Adrenal gland (tissue), 12 donors: Measurements from ENCODE around the gene PRDM16. TPM values are rescaled to one million over a fixed set of nuclear protein-coding genes. Genes with fewer than 3 reads are reported as not detected.

Source experiments
- DNase-seq, 7 donors: peaks; one replicate each; pipeline ENCODE4 v3.0.0-alpha.2; 2019 to 2020
- H3K27ac ChIP-seq, 5 donors: fragments of 200-600 bp; sonication (generic) in 4 of 5; 1 replicate in 3 of 5; 2 replicates in 2 of 5; pipeline versions ENCODE4 v1.5.1 to v1.8.0; 2016 to 2020; ENCODE audit warnings: mild to moderate bottlenecking in 1 of 5
- H3K27me3 ChIP-seq: fragments of 200-600 bp; 2 replicates; pipeline ENCODE4 v1.8.0; 2021
- H3K36me3 ChIP-seq, 2 donors: fragments of 200-600 bp; replicated peaks in 1 of 2; 1 replicate in 1 of 2; 2 replicates in 1 of 2; pipeline versions ENCODE4 v1.5.1 to v1.8.0; 2018 to 2022
- H3K4me1 ChIP-seq, 2 donors: fragments of 200-600 bp; replicated peaks in 1 of 2; 1 replicate in 1 of 2; 2 replicates in 1 of 2; pipeline versions ENCODE4 v1.5.1 to v1.8.0; 2018 to 2021
- H3K4me3 ChIP-seq, 4 donors: fragments of 200-600 bp; sonication (generic) in 3 of 4; one replicate each; pipeline ENCODE4 v1.5.1; 2016 to 2018
- H3K9me3 ChIP-seq, 3 donors: fragments of 200-600 bp; sonication (generic) in 1 of 3; replicated peaks in 1 of 3; 1 replicate in 2 of 3; 2 replicates in 1 of 3; pipeline versions ENCODE4 v1.5.1 to v1.8.0; 2016 to 2021
- POLR2A ChIP-seq, 2 donors: fragments of 450-650 bp; IDR thresholded peaks; one replicate each; pipeline ENCODE4 v1.6.1; 2017; ENCODE audit warnings: antibody characterized with exemption in 2 of 2, mild to moderate bottlenecking in 2 of 2, moderate library complexity in 1 of 2
- WGBS, 4 donors: extraction: QIAGEN DNeasy Blood & Tissue Kit in 2 of 4; methylation state at CpG; one replicate each; pipeline versions ENCODE4 v1.1.5 to v1.1.7; 2013 to 2017; 5-methylcytosine and 5-hydroxymethylcytosine counted together
- intact Hi-C, 2 donors: fragments of 100-400 bp; cut with DNase I; formaldehyde crosslinking; loops; one replicate each; pipeline versions ENCODE4 v1.14.1 to v1.15.0; 2022 to 2023
- polyA plus RNA-seq, 3 donors: library from polyadenylated mRNA; stranded (reverse); fragments of 200-250 nt in 2 of 3; fragments of 350-450 nt in 1 of 3; fragmentation: Illumina TruSeq in 1 of 3; extraction: RNeasy Lipid Tissue Mini Kit (QIAGEN cat#74804) in 1 of 3; gene quantifications; one replicate each; pipeline ENCODE4 v1.2.3, GENCODE V29; 2013 to 2014
- total RNA-seq, 9 donors: library from RNA; depleted of rRNA in 4 of 9; stranded (reverse); fragments of >200 nt in 4 of 9; fragments of 120-200 nt in 1 of 9; fragmentation: NEBNext Ultra II Directional in 1 of 9; extraction: Animal tissue kit (Norgen Biotek cat#: 25700) in 1 of 9; gene quantifications; one replicate each; pipeline versions ENCODE4 v1.1.0 to v1.2.4, GENCODE V29; 2013 to 2023
- TF ChIP-seq, protein P1 (sequence below), 6 experiments: fragments of 450-650 bp in 4 of 6; fragments of 200-600 bp in 2 of 6; sonication (generic) in 1 of 6; IDR thresholded peaks; 1 replicate in 5 of 6; 2 replicates in 1 of 6; pipeline versions ENCODE4 v1.5.1 to v1.8.0; 2016 to 2021; ENCODE audit warnings: antibody characterized with exemption in 6 of 6, mild to moderate bottlenecking in 2 of 6, moderate library complexity in 1 of 6
- donor health status: healthy with polysubstance abuse.
- donor health status: Bipolar disorder and iron deficiency.
- donor health status: DM: yes; HTN: yes; CAD: no.
- donor health status: DM: no; HTN: no; CAD: no.
- donor health status: DM: no; HTN: no; CAD: no.
- donor health status: DM: yes; HTN: yes; CAD: no.

The PRDM16 gene
- total and polyA plus RNA-seq, 12 donors = 0.04 to 2.8 (median 0.61) TPM; not detected in 1

DNA sequence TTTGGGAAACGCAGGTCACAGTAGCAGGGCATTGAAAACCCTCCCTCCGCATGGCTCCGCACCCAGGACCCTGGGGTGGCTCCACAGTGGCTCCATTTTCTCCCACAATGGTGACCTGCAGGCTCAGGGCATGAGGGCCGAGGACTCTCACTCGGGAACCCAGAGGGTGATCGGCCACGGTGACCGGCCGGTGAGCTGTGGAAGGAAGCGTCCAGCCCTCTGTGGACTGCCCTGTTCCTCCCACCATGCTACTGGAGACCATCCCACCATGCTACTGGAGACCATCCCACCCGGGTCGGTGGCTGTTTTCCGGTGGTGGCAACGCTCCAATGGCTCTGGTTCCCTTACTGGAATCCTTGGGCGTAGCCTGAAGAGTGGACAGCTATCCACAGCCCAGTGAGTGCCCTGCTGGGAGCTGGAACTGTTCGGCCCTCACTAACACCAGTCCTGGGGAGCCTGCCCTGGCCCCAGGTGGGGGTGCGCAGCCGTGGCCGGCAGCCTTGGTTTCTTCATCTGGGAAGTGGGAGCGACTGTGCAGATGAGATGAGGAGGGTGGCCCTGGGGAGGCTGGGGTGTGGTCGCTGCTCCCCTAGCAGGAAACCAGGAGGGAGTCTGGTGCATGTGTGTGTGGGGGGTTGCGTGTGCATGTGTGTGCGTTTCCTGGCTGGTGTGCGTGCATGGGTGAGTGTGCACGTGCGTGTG lies 59.6 kb downstream of the PRDM16 start:
- H3K36me3 ChIP-seq = no peaks in the 10 kb centered on the region
- WGBS, 4 donors = 86 to 91% (median 88%) methylated on average over 15 to 26 of the region's 26 CpGs
- intact Hi-C loops = no loop called here
- DNase-seq = no peak
- H3K4me3 ChIP-seq = no peak overlapping the region
- no peaks in the 10 kb centered on the region for H3K9me3 ChIP-seq
- no peaks in the 10 kb centered on the region for H3K4me1 ChIP-seq
- TF ChIP-seq POLR2A (IDR thresholded peaks at IDR 0.05) = no peak
- TF ChIP-seq, protein P1, sequence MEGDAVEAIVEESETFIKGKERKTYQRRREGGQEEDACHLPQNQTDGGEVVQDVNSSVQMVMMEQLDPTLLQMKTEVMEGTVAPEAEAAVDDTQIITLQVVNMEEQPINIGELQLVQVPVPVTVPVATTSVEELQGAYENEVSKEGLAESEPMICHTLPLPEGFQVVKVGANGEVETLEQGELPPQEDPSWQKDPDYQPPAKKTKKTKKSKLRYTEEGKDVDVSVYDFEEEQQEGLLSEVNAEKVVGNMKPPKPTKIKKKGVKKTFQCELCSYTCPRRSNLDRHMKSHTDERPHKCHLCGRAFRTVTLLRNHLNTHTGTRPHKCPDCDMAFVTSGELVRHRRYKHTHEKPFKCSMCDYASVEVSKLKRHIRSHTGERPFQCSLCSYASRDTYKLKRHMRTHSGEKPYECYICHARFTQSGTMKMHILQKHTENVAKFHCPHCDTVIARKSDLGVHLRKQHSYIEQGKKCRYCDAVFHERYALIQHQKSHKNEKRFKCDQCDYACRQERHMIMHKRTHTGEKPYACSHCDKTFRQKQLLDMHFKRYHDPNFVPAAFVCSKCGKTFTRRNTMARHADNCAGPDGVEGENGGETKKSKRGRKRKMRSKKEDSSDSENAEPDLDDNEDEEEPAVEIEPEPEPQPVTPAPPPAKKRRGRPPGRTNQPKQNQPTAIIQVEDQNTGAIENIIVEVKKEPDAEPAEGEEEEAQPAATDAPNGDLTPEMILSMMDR (IDR thresholded peaks at IDR 0.05) = no peak
- H3K27ac ChIP-seq = no peak overlapping the region
- no peaks in the 10 kb centered on the region for H3K27me3 ChIP-seq

DNA sequence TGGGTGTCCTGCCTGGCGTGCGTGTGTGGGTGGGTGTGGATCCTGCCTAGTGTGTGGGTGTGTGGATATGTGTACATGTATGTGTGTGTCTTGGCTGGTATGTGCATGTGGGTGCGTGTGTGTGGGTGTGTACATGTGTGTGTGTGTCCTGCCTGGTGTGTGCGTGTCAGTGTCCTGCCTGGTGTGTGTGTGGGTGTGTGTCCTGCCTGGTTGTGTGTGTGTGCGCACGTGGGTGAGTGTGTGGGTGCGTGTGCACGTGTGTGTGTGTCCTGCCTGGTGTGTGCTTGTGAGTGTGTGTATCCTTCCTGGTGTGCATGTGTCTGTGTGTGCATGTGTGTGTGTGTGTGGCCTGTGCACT lies 60.1 kb downstream of the PRDM16 start:
- Histone ChIP-seq H3K36me3 (no peaks in the 10 kb centered on the region), H3K27me3 (no peaks in the 10 kb centered on the region), H3K4me3 (no peak overlapping the region), H3K27ac (no peak overlapping the region), H3K9me3 (no peaks in the 10 kb centered on the region), H3K4me1 (no peaks in the 10 kb centered on the region)
- WGBS, 4 donors = 81 to 93% (median 89%) methylated on average over 7 to 8 of the region's 8 CpGs
- TF ChIP-seq, protein P1 (IDR thresholded peaks at IDR 0.05) = no peak
- intact Hi-C loops = no loop called here
- no peak for DNase-seq

DNA sequence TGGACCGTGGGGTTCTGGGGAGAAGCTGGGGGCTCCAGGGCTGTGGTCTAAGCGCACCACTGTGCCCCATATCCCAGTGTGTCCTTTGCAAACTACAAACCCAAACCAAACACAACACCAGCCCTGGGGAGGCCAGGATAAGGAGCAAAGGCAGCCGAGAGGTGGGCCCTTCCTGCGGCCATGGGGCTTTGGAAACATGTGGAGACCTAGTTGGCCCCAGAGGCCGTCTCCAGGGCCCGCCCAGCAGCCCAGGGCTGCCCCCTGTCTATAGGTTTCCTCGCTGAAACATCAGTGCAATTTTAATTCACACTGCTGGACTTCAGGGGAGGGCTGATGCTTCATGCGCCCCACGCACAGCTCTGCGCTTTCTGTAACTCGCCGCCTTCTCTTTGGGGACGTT lies 61.3 kb downstream of the PRDM16 start:
- Histone ChIP-seq H3K27me3 (no peaks in the 10 kb centered on the region), H3K9me3 (no peaks in the 10 kb centered on the region), H3K27ac (no peak overlapping the region), H3K4me3 (no peak overlapping the region), H3K36me3 (no peaks in the 10 kb centered on the region), H3K4me1 (no peaks in the 10 kb centered on the region)
- TF ChIP-seq, protein P1 (IDR thresholded peaks at IDR 0.05) = no peak
- TF ChIP-seq POLR2A (IDR thresholded peaks at IDR 0.05) = no peak
- intact Hi-C loops = no loop called here
- DNase-seq = no peak
- 81 to 86% (median 84%) methylated on average over 9 to 13 of the region's 13 CpGs for WGBS, 4 donors

DNA sequence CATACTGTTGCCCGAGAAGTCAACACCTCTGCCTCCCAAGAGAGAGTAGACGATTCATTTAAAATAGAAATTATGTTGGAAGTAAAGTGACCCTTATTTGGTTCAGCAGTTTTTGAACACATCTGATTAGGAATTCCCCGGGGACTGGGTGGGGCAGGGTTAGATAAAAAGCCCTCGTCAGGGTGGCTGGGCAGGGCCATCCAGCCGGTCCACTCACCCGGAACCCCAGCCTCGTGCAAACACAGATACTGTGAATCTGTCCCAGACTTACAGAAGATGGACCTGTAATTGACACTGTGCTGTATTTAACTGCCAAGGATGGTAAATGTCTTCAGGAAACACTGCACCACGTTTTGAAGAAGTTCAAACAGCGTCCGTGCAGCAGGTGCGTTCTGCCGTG lies 63.7 kb downstream of the PRDM16 start:
- no peaks in the 10 kb centered on the region for H3K9me3 ChIP-seq
- no peaks in the 10 kb centered on the region for H3K4me1 ChIP-seq
- H3K27me3 ChIP-seq = peaks cover 5% of the 10 kb centered on the region
- no peak for DNase-seq
- H3K27ac ChIP-seq = no peak overlapping the region
- TF ChIP-seq, protein P1 (IDR thresholded peaks at IDR 0.05) = no peak
- no peak for TF ChIP-seq POLR2A (IDR thresholded peaks at IDR 0.05)
- H3K4me3 ChIP-seq = no peak overlapping the region
- 67 to 73% (median 72%) methylated on average over 12 of the region's 12 CpGs for WGBS, 4 donors
- intact Hi-C loops = no loop called here
- no peaks in the 10 kb centered on the region for H3K36me3 ChIP-seq
